RWPE2 (cell line): ENCODE data around the gene UPF2.

ENCODE experiments used
- ATAC-seq: fragments of 200-7000 bp; cut with Tn5 transposase; 3 replicates; pipeline ENCODE4 v1.9.1; 2021; ENCODE audit warnings: low read depth
- DNase-seq: peaks from one replicate; pipeline ENCODE4 v3.0.0-alpha.2; 2020; ENCODE audit warnings: low spot score
- H3K27ac ChIP-seq: fragments of 450-650 bp; 2 replicates; pipeline ENCODE4 v1.5.1; 2017; ENCODE audit warnings: mild to moderate bottlenecking; ENCODE audit not compliant: poor library complexity, severe bottlenecking
- H3K27me3 ChIP-seq: fragments of 250-450 bp; sonication (Bioruptor Pico); 2 replicates; pipeline ENCODE4 v1.5.1; 2021; ENCODE audit warnings: mild to moderate bottlenecking, moderate library complexity; ENCODE audit not compliant: insufficient read depth, poor library complexity, severe bottlenecking
- H3K36me3 ChIP-seq: fragments of 250-450 bp; sonication (Bioruptor Pico); 2 replicates; pipeline ENCODE4 v1.5.1; 2020; ENCODE audit warnings: low read depth, mild to moderate bottlenecking, moderate library complexity
- H3K4me1 ChIP-seq: fragments of 250-450 bp; sonication (Bioruptor Pico); 2 replicates; pipeline ENCODE4 v1.5.1; 2021; ENCODE audit warnings: mild to moderate bottlenecking, moderate library complexity; ENCODE audit not compliant: insufficient read depth, poor library complexity, severe bottlenecking
- H3K4me3 ChIP-seq: fragments of 250-450 bp; sonication (Bioruptor Pico); 2 replicates; pipeline ENCODE4 v1.5.1; 2021; ENCODE audit warnings: mild to moderate bottlenecking, moderate library complexity; ENCODE audit not compliant: severe bottlenecking
- H3K9me3 ChIP-seq: fragments of 250-450 bp; sonication (Bioruptor Pico); 2 replicates; pipeline ENCODE4 v1.5.1; 2021; ENCODE audit warnings: mild to moderate bottlenecking, moderate library complexity; ENCODE audit not compliant: severe bottlenecking
- TF ChIP-seq, protein P1 (sequence below): fragments of 450-650 bp; IDR thresholded peaks from one replicate; pipeline ENCODE4 v1.5.1; 2017; ENCODE audit warnings: mild to moderate bottlenecking, moderate library complexity; ENCODE audit not compliant: poor library complexity, severe bottlenecking

Gene UPF2

DNA sequence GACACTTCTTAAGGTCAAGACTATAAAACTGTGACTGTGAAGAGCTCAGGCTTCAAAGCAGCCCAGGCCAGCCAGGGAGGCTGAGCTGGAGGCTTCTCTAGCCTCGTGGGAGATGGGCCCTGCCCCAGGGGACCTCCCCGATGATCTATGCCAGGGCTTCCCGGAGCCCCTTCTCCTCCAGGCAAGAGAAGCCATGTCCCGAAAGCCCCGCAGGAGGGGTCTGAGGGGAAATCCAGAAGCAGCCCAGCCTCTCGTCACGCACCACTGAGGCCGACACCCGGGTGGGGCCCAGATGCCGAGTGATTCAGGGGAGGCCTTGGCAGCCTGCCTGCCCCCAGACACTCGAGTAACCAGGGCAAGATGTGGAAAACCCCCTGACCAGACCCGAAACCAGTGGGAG, 155.8 kb downstream of the UPF2 start:
- Histone ChIP-seq H3K4me1 (peaks cover 38% of the 10 kb centered on the region), H3K9me3 (no peaks in the 10 kb centered on the region), H3K27ac (peak overlapping the region; percentile 98), H3K36me3 (no peaks in the 10 kb centered on the region), H3K4me3 (no peak overlapping the region), H3K27me3 (no peaks in the 10 kb centered on the region)
- DNase-seq (no peak), ATAC-seq (0 out of 3 replicates have a peak, but pooled peaks have one; percentile 2)
- TF ChIP-seq, protein P1, sequence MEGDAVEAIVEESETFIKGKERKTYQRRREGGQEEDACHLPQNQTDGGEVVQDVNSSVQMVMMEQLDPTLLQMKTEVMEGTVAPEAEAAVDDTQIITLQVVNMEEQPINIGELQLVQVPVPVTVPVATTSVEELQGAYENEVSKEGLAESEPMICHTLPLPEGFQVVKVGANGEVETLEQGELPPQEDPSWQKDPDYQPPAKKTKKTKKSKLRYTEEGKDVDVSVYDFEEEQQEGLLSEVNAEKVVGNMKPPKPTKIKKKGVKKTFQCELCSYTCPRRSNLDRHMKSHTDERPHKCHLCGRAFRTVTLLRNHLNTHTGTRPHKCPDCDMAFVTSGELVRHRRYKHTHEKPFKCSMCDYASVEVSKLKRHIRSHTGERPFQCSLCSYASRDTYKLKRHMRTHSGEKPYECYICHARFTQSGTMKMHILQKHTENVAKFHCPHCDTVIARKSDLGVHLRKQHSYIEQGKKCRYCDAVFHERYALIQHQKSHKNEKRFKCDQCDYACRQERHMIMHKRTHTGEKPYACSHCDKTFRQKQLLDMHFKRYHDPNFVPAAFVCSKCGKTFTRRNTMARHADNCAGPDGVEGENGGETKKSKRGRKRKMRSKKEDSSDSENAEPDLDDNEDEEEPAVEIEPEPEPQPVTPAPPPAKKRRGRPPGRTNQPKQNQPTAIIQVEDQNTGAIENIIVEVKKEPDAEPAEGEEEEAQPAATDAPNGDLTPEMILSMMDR: no peak

GRCh38 chr10:11886138-11886474, 156.5 kb downstream of the UPF2 start:
- Histone ChIP-seq H3K4me1 (peaks cover 46% of the 10 kb centered on the region), H3K27me3 (no peaks in the 10 kb centered on the region), H3K27ac (peak overlapping the region; percentile 98), H3K4me3 (no peak overlapping the region), H3K9me3 (no peaks in the 10 kb centered on the region), H3K36me3 (no peaks in the 10 kb centered on the region)
- DNase-seq (no peak), ATAC-seq (no peak)
- TF ChIP-seq, protein P1: no peak

- Histone ChIP-seq H3K27ac (peak overlapping the region; percentile 98), H3K4me1 (peaks cover 50% of the 10 kb centered on the region), H3K27me3 (no peaks in the 10 kb centered on the region), H3K36me3 (no peaks in the 10 kb centered on the region), H3K4me3 (no peak overlapping the region), H3K9me3 (no peaks in the 10 kb centered on the region)
- TF ChIP-seq, protein P1: no peak
- ATAC-seq (no peak), DNase-seq (no peak)
Measured at GRCh38 chr10:11885437-11886137, 157.0 kb downstream of the UPF2 start.

- H3K27me3 ChIP-seq: no peaks in the 10 kb centered on the region
- ATAC-seq: peak; percentile 47
- TF ChIP-seq, protein P1: no peak
- peak overlapping the region; percentile 98 for H3K27ac ChIP-seq
- no peak overlapping the region for H3K4me3 ChIP-seq
- no peak for DNase-seq
- no peaks in the 10 kb centered on the region for H3K36me3 ChIP-seq
- peaks cover 50% of the 10 kb centered on the region for H3K4me1 ChIP-seq
- H3K9me3 ChIP-seq: no peaks in the 10 kb centered on the region
Measured at GRCh38 chr10:11884706-11885423, 157.7 kb downstream of the UPF2 start.
